Fibroblast of lung (primary cell): Measurements from ENCODE around the gene CELF2. TPM values are rescaled to one million over a fixed set of nuclear protein-coding genes. Genes with fewer than 3 reads are reported as not detected.
"Not testable (repeated sequence)": the region's sequence is repeated elsewhere in the genome, so short reads cannot be mapped to it uniquely, and the experiment has no call there.

Source experiments
- DNase-seq, 2 donors: peaks; one replicate each; pipeline versions ENCODE4 v3.0.0 to v3.0.0-alpha.2; 2010; ENCODE audit warnings: low read depth in 2 of 2
- H2AFZ ChIP-seq: 2 replicates; pipeline ENCODE4 v1.5.1; 2012; ENCODE audit warnings: low read length, control low read depth, inconsistent platforms
- H3K27ac ChIP-seq: 2 replicates; pipeline ENCODE4 v1.5.1; 2011; ENCODE audit warnings: low read length, control low read depth; ENCODE audit not compliant: insufficient read depth
- H3K27me3 ChIP-seq: 2 replicates; pipeline ENCODE4 v1.5.1; 2011; ENCODE audit warnings: mild to moderate bottlenecking, low read length; ENCODE audit not compliant: control insufficient read depth, insufficient read depth
- H3K36me3 ChIP-seq: 2 replicates; pipeline ENCODE4 v1.5.1; 2011; ENCODE audit warnings: low read length; ENCODE audit not compliant: control insufficient read depth, insufficient read depth
- H3K4me1 ChIP-seq: 2 replicates; pipeline ENCODE4 v1.5.1; 2011; ENCODE audit warnings: low read length; ENCODE audit not compliant: control insufficient read depth, insufficient read depth; ENCODE audit errors: extremely low read depth
- H3K4me2 ChIP-seq: 2 replicates; pipeline ENCODE4 v1.5.1; 2011; ENCODE audit warnings: low read length, control low read depth; ENCODE audit not compliant: insufficient read depth; ENCODE audit errors: extremely low read depth
- H3K4me3 ChIP-seq, 4 experiments: fragments of 200-600 bp in 1 of 4; sonication (generic) in 1 of 4; replicated peaks in 1 of 4; 2 replicates each; pipeline ENCODE4 v1.5.1; 2011 to 2016; ENCODE audit warnings: low read length in 4 of 4, low read depth in 3 of 4, mild to moderate bottlenecking in 3 of 4, control low read depth in 2 of 4, inconsistent platforms in 1 of 4, mixed read lengths in 1 of 4; ENCODE audit not compliant: insufficient read depth in 1 of 4; ENCODE audit errors: control extremely low read depth in 1 of 4
- H3K79me2 ChIP-seq: 2 replicates; pipeline ENCODE4 v1.5.1; 2012; ENCODE audit warnings: mild to moderate bottlenecking, low read length, inconsistent platforms; ENCODE audit not compliant: control insufficient read depth, insufficient read depth
- H3K9ac ChIP-seq: 2 replicates; pipeline ENCODE4 v1.5.1; 2011; ENCODE audit warnings: mild to moderate bottlenecking, low read length, control low read depth; ENCODE audit not compliant: insufficient read depth
- H3K9me3 ChIP-seq: 2 replicates; pipeline ENCODE4 v1.5.1; 2012; ENCODE audit warnings: low read depth, low read length; ENCODE audit not compliant: control insufficient read depth, insufficient read depth
- H4K20me1 ChIP-seq: 2 replicates; pipeline ENCODE4 v1.5.1; 2011; ENCODE audit warnings: low read length; ENCODE audit not compliant: control insufficient read depth, insufficient read depth; ENCODE audit errors: extremely low read depth
- EZH2 ChIP-seq: IDR thresholded peaks from 2 replicates; pipeline ENCODE4 v1.5.1; 2012; ENCODE audit warnings: low read length, control low read depth, mild to moderate bottlenecking; ENCODE audit errors: missing control alignments
- polyA plus RNA-seq, 2 donors: library from polyadenylated mRNA; depleted of rRNA in 1 of 2; stranded (reverse) in 1 of 2; unstranded in 1 of 2; fragments of >200 nt; gene quantifications; 2 replicates each; pipeline ENCODE4 v1.2.1, GENCODE V29; 2011 to 2012; ENCODE audit warnings: missing spikeins in 1 of 2
- total RNA-seq: library from RNA; depleted of rRNA; stranded (reverse); fragments of >200 nt; gene quantifications from 2 replicates; pipeline ENCODE4 v1.2.1, GENCODE V29; 2014
- TF ChIP-seq, protein P1 (sequence below), 2 donors: IDR thresholded peaks in 1 of 2; conservative IDR thresholded peaks in 1 of 2; 1 replicate in 1 of 2; 2 replicates in 1 of 2; pipeline ENCODE4 v1.5.1; 2011 to 2012; ENCODE audit warnings: low read length in 2 of 2, control low read depth in 1 of 2, inconsistent platforms in 1 of 2, low read depth in 1 of 2, mild to moderate bottlenecking in 1 of 2

CELF2 gene
- total and polyA plus RNA-seq, 2 donors (not counting 1 experiment from before 2014, with no cell fraction given) = 16.9 to 25.1 TPM

DNA sequence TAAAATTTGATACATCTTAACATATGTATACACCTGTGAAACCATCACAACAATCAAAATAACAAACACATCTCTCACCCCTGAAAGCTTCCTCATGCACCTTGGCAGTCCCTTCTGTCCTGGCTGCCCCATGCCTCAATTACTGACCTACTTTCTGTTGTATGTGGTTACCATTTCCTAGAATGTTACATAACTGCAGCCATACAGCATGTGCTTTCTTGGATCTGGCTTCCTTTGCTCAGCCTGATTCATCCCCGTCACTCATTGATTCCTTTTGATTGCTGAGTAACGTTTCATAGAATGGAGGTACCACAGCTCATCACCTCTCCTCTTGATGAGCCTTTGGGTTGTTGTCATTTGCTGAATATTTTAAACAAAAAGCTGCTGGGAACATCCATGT is 165.3 kb downstream of the CELF2 start:
- H3K79me2 ChIP-seq = peaks cover 2% of the 10 kb centered on the region
- H3K4me2 ChIP-seq = no peak overlapping the region
- no peak for DNase-seq
- H3K9ac ChIP-seq = no peak overlapping the region
- no peaks in the 10 kb centered on the region for H3K4me1 ChIP-seq
- H3K27ac ChIP-seq = no peak overlapping the region
- no peak overlapping the region for H3K4me3 ChIP-seq
- H4K20me1 ChIP-seq = no peaks in the 10 kb centered on the region
- H3K9me3 ChIP-seq = no peaks in the 10 kb centered on the region
- TF ChIP-seq EZH2 = no peak
- TF ChIP-seq, protein P1, sequence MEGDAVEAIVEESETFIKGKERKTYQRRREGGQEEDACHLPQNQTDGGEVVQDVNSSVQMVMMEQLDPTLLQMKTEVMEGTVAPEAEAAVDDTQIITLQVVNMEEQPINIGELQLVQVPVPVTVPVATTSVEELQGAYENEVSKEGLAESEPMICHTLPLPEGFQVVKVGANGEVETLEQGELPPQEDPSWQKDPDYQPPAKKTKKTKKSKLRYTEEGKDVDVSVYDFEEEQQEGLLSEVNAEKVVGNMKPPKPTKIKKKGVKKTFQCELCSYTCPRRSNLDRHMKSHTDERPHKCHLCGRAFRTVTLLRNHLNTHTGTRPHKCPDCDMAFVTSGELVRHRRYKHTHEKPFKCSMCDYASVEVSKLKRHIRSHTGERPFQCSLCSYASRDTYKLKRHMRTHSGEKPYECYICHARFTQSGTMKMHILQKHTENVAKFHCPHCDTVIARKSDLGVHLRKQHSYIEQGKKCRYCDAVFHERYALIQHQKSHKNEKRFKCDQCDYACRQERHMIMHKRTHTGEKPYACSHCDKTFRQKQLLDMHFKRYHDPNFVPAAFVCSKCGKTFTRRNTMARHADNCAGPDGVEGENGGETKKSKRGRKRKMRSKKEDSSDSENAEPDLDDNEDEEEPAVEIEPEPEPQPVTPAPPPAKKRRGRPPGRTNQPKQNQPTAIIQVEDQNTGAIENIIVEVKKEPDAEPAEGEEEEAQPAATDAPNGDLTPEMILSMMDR (conservative IDR thresholded peaks at IDR 0.05 in 1 of 2, IDR thresholded peaks at IDR 0.05 in 1 of 2; ENCODE audit: low read depth in 1 of 2, low read length in 2 of 2) = no peak
- no peaks in the 10 kb centered on the region for H3K36me3 ChIP-seq
- H3K27me3 ChIP-seq = no peaks in the 10 kb centered on the region
- H2AFZ ChIP-seq = no peak overlapping the region

DNA sequence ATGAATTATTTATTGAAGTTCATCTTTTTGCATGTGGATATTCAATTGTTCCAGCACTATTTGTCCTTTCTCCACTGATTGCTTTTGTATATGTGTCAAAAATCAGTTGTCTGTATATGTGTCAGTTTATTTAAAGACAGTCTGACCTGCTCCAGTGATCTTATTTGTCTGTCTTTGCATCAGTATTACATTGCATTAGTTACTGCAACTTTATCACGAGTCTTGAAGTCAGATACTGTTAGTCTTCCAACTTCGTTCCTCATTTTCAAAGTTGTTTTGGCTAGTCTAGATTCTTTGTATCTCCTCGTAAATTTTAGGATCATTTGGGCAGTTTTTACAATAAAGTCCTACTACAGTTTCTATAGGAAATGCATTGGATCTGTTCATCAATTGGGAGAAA is 166.4 kb downstream of the CELF2 start:
- Histone ChIP-seq H2AFZ (no peak overlapping the region), H3K27ac (no peak overlapping the region), H4K20me1 (no peaks in the 10 kb centered on the region), H3K27me3 (no peaks in the 10 kb centered on the region), H3K9ac (no peak overlapping the region), H3K4me1 (no peaks in the 10 kb centered on the region), H3K4me2 (no peak overlapping the region), H3K36me3 (no peaks in the 10 kb centered on the region), H3K79me2 (peaks cover 2% of the 10 kb centered on the region), H3K9me3 (no peaks in the 10 kb centered on the region), H3K4me3 (no peak overlapping the region)
- no peak for DNase-seq
- no peak for TF ChIP-seq EZH2
- TF ChIP-seq, protein P1 (conservative IDR thresholded peaks at IDR 0.05 in 1 of 2, IDR thresholded peaks at IDR 0.05 in 1 of 2; ENCODE audit: low read depth in 1 of 2, low read length in 2 of 2) = no peak

DNA sequence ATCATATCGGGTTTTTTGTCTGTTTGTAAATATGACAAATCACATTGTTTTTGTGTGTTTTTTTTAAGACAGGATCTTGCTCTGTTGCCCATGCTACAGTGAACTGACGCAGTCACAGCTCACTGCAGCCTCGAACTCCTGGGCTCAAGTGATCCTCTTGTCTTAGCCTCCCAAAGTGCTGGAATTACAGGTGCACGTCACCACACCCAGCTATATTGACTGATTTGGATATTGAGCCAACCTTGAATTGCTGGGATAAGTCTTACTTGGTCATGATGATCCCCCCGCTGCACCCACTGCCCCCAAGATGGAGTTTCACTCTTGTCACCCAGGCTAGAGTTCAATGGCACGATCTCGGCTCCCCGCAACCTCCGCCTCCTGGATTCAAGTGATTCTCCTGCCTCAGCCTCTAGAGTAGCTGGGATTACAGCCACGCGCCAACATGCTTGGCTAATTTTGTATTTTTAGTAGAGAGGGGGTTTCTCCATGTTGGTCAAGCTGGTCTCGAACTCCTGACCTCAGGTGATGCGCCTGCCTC is 167.5 kb downstream of the CELF2 start:
- not testable (repeated sequence) for H3K27ac ChIP-seq, H3K36me3 ChIP-seq, H3K27me3 ChIP-seq, H3K9me3 ChIP-seq, DNase-seq, H3K4me3 ChIP-seq, H3K4me2 ChIP-seq, H3K9ac ChIP-seq, H3K4me1 ChIP-seq, H2AFZ ChIP-seq, H3K79me2 ChIP-seq, H4K20me1 ChIP-seq
